ENCODE results near the gene RNU6-7. TPM values are rescaled to one million over a fixed set of nuclear protein-coding genes. Genes with fewer than 3 reads are reported as not detected.

The RNU6-7 gene
- total RNA-seq, 1 experiment from 2014 or later: not detected

- Mint-ChIP-seq H3K27me3 (ENCODE audit: low read depth) (peaks cover 1% of the 10 kb centered on the region; the same call in 1 of the 2 replicates), H3K9me3 (no peaks in the 10 kb centered on the region), H3K4me1 (peaks cover 0 to 3% of the 10 kb centered on the region in 2 experiments; a peak in 2 of 4 replicates), H3K4me3 (no peak overlapping the region), H3K36me3 (ENCODE audit: insufficient read depth in 1 of 3, low read depth in 3 of 3) (no peaks in the 10 kb centered on the region), H3K27ac (no peak overlapping the region)
- no peaks in the 10 kb centered on the region for H3K79me1 ChIP-seq (ENCODE audit: insufficient read depth, low read depth, low read length, poor library complexity, severe bottlenecking)
- no peak overlapping the region for H2AK5ac ChIP-seq (ENCODE audit: insufficient read length, low read length)
- H4K20me1 ChIP-seq (ENCODE audit: control insufficient read depth, insufficient read depth, insufficient read length): no peaks in the 10 kb centered on the region
- no peak overlapping the region for H2BK15ac ChIP-seq (ENCODE audit: low read depth, low read length)
- H4K91ac ChIP-seq (ENCODE audit: insufficient read length, low read depth, low read length): no peak overlapping the region
- H4K8ac ChIP-seq (replicated peaks; ENCODE audit: insufficient read length, low read depth, low read length): no peak overlapping the region
- H4K5ac ChIP-seq (ENCODE audit: insufficient read length, low read depth, low read length): no peak overlapping the region
- H3K23me2 ChIP-seq (ENCODE audit: insufficient read length, low read depth, low read length, poor library complexity, severe bottlenecking): no peaks in the 10 kb centered on the region
- DNase-seq: no peak
- no peak overlapping the region for H3K9ac ChIP-seq (ENCODE audit: extremely low read depth, insufficient read length, low read length)
- TF ChIP-seq CTCF (conservative IDR thresholded peaks at IDR 0.05): no peak
- H3K79me2 ChIP-seq (ENCODE audit: insufficient read depth, low read length): no peaks in the 10 kb centered on the region
- H3K9me3 ChIP-seq (ENCODE audit: control insufficient read depth, low read depth, low read length): no peaks in the 10 kb centered on the region
- H3K27ac ChIP-seq (ENCODE audit: insufficient read length, low read depth, low read length): no peak overlapping the region
- no peak overlapping the region for H3K23ac ChIP-seq (ENCODE audit: insufficient read length, low read depth, low read length)
- no peak overlapping the region for H3K18ac ChIP-seq (ENCODE audit: insufficient read length, low read depth, low read length)
- H2BK12ac ChIP-seq (ENCODE audit: insufficient read length, low read depth, low read length): no peak overlapping the region
- H3K27me3 ChIP-seq (ENCODE audit: insufficient read depth, low read length): no peaks in the 10 kb centered on the region
- no peak overlapping the region for H3K4ac ChIP-seq (ENCODE audit: low read depth, low read length)
- H3K56ac ChIP-seq (ENCODE audit: insufficient read length, low read depth, low read length): no peak overlapping the region
- no peaks in the 10 kb centered on the region for H3K4me1 ChIP-seq (ENCODE audit: insufficient read depth, low read length)
- H2BK5ac ChIP-seq (ENCODE audit: insufficient read length, low read length): no peak overlapping the region
- no peak overlapping the region for H3K4me2 ChIP-seq (ENCODE audit: insufficient read depth, insufficient read length, low read length)
- H2AFZ ChIP-seq (ENCODE audit: low read length): no peak overlapping the region
- no CpG with 5 or more reads among the region's 3 CpGs for WGBS (ENCODE audit: extremely low coverage, insufficient read length, low lambda C conversion rate)
- H3K14ac ChIP-seq (ENCODE audit: insufficient read depth, low read length): no peak overlapping the region
- H2BK20ac ChIP-seq (ENCODE audit: low read depth, low read length, poor library complexity, severe bottlenecking): no peak overlapping the region
- no peak overlapping the region for H2BK120ac ChIP-seq (ENCODE audit: low read depth, low read length, poor library complexity, severe bottlenecking)
- no peak overlapping the region for H3T11ph ChIP-seq (ENCODE audit: low read length)
These were observed 48.8 kb downstream of the RNU6-7 start for GRCh38 chr14:32250681-32251080.
